Measurements from ENCODE around the gene C3orf18. TPM values are rescaled to one million over a fixed set of nuclear protein-coding genes. Genes with fewer than 3 reads are reported as not detected.
A peak's percentile ranks its signal among the peaks of the same experiment; 100 is the strongest.

C3orf18 gene
- total RNA-seq, 1 experiment from 2014 or later = 0.68 TPM

DNA sequence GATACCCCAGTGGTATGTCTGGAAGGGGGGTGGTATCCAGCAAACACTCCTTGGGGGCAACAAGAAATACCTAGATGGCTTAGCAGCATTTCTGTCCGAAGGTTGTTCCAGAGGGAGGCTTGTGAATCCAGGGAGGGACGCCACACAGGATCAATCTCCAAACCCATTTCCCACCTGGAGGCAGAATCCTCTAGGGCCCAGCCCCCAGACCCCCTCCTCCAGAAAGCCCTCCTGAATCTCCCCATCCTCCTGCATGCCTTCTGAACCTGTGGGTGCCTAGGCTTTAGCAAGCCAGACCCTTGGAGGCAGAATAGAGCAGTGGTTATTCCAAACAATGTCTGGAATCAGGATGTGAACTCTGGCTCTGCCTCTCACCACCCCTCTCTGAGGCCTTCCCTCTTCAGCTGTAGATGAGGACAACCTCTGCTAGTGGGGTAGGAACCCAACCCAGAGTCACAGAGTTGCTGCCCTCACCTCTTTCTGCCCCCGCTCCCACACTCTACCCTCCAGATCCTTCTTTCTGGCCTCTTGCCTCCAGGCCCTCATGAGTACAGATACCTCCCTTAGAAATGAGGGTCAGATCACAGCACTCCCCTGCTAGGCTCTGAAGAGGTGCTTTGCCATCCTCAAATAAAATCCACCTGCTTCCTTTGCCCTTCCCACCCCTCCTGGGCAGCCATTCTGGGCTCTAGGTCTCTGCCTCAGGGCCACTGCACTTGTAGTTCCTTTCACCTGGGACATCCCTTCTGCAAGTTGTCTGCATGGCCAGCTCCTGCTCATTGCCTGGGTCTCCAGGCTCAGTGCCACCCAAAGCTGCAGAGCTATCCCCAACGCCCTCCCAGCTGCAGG is 35.9 kb upstream of the C3orf18 start:
- no peak for DNase-seq (ENCODE audit: low spot score)

DNA sequence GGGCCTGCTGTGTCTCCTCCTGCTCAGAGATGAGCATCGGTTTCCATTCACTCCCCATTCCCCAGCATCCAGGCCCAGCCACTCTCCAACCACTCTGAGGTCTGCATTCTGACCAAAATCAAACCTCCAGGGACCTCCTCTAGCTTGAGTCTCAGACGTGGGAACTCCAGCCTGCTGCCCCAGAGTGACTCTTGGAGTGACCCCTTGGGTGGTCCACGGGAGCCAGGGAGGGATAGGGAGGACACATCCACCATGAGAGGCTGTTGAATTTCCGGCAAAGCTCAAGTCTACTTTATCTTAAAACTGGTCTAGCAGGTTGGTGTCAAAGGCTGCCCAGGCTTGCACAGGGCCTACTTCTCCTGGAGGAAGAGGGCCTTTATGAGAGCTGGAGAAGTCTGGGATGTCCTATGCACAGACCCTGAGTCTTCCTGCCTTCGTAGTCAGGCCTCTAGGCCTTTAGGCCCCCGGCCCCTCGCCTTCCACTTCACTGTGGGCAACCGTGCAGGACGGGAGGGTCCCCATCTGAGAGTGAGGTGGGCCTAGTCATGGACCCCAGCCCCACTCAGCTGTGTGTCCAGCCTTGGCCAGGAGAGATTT is 35.1 kb upstream of the C3orf18 start:
- no peak for DNase-seq (ENCODE audit: low spot score)

DNA sequence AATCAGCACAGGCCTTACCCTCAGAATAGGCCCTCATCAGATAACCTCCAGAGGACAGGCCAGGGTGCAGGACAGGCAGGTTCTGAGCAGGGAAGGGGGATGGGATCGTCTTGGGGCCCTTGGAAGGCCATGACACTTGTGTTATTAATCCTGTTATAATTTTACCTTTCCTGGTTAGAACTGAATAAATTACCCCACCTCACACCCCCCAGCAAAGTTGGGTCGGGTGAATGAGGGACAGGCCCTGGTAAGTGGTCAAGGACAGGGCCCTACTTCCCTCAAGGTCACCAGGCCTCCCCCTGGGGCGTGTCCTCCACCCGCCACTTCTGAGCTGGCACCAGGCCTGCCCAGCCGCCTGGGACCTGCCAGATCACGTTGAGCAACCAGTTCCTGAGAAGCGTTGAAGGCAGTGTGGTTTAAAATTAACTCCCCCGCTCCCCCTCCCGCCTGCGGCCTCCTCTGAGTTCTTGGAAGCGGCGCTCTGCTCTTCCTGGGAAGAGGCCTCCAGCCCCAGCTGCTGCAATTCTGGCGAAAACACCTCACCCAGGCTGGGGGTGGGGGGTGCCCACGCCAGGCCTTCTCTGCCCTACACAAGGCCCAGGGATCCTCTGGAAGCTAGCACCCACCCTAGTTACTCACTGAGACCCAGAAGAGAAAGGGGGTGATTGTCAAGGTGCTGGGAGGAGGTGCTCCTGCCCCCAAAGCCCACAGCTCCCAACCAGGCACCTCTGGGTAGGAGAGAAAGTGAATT is 33.5 kb upstream of the C3orf18 start:
- peak; percentile 93 for DNase-seq (ENCODE audit: low spot score)

DNA sequence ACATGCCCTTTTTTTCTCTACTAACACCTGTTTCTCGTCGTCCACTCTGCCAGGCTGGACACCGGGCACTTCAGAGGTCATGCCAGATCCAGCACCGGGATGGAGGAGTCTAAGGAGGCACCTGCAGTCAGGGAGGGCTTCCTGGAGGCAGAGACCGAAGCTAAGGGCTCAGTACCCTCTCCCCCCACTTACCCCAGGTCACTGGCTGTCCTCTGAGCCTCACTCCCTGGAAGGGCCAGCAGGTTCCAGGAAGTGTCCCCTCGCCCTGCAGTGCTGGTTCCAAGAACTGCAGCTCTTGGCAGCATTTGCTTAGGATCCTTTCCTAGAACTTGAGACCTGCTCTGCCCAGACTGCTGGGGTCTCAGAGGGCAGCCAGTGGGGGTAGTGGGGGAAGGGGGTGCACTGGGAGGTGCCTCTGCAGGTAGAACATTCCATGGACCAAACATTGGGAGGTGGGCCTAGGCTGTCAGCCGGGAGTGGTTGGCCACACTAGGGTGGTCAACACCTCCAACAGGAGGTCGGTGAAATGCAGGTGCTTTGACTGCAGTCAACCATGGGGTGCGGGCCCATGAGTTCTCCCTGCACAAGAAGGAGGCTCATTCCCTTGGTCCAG is 32.7 kb upstream of the C3orf18 start:
- no peak for DNase-seq (ENCODE audit: low spot score)

DNA sequence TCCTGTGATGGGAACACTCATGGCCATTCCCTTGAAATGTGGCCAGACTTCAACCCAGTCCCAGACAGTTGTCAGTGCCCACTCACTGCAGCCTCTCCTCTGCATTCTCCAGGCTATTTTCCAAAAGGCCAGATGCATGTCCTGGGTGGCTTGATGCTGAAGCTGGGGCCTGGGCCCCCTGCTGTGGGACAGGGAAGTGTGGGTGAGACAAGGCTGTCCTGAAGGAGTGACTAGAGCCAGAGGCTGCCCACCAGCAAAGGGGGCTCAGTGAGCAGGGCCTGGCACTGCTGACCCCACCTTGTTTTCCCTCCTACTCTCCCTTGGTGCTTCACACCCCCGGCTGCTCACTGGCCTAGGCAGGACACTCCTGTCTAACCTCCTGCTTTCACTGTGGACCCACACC is 32.2 kb upstream of the C3orf18 start:
- DNase-seq (ENCODE audit: low spot score) = no peak

DNA sequence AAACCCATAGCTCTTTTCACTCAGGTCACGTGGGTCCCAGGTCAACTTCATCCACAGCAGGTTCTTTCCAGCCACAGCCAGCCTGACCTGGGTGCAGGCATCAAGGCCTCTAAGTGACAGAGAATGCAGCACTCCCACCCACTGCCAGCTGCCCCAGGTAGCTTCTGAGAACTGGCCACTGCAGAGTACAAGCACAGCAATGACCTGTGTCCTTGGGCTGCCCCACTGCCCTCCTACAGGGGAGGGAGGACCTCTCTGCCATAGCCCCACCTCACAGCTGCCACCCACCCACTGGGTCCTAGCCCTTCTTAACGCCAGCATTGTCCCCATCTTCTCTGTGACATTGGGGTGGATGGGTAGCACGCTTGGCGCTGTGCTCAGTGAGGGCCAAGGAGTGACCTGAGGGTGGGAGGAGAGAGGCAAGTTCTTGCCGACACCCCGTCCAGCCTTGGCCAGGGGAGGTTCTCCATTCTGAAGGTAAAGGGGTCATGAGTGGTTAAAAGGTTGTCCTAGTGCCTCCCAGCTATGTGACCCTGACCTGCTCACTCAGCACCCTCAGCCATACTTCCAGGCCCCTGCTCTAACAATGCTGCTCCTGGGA is 31.7 kb upstream of the C3orf18 start:
- no peak for DNase-seq (ENCODE audit: low spot score)

DNA sequence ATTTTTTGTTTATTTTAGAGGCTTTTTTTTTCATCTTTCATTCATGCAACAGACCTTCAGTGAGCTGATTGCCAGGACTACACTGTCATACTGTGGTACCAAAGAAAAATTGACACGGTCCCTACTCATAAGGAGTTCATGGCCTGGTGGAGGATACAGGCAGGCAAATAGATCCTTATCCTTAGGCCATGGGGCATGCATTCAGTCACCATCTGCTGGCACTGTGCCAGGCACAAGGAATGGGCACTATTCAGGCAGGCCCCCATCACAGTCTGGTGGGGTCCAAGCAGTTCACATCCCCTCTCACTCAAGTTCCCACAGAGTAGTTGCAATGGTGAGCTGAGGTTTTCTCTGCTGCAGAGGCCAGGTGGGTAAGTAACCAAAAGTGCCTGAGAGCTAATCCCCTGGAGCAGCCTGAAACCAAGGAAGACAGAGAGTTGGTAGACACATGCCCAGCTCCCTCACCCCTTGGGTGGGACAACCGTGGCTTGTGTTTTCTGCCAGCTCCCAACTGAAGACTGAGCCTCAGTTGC is 26.8 kb upstream of the C3orf18 start:
- DNase-seq (ENCODE audit: low spot score) = no peak

DNA sequence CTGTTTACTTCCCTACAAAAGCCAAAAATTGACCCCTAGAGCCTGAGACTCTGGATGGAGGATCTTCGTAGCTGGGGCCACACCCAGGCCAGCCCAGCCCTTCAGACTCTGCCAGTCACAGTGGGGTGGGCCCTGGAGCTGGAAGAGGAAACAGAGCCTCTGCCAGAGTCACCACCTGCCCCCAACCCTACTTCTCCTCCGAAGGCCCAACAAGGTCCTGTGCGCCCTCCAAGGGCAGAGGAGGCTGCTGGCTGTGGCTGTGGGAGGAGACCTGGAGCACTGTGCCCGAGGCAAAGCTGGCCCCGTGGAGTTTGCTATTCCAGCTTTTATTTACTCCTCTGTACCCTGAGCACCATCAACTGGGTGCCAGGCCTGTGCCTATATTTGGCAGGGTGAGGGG is 25.0 kb upstream of the C3orf18 start:
- DNase-seq (ENCODE audit: low spot score) = no peak

DNA sequence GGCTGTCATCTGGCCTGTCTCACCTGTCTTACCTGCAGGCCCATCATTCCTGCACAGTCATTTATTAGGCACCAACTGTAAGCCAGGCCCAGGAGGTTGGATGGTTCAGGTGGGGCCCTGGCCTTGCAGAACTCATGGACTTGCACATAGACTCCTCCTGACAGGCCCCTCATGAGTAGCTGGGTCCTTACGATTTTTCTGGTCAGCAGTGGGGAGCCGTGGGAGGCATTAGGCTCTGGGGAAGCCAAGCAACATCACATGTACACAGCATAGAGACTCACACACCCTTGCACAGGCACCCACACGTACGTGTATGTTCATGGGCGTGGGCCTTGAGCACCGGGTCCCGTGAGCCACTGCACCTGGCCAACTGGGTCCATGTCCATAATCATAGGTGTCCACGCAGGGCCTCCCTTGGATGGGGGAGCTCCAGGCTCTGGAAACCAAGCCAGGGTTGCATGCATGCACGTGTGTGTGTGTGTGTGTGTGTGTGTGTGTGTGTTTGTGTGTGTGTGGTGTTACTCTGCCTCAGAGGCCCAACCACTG is 23.7 kb upstream of the C3orf18 start:
- DNase-seq (ENCODE audit: low spot score) = no peak

DNA sequence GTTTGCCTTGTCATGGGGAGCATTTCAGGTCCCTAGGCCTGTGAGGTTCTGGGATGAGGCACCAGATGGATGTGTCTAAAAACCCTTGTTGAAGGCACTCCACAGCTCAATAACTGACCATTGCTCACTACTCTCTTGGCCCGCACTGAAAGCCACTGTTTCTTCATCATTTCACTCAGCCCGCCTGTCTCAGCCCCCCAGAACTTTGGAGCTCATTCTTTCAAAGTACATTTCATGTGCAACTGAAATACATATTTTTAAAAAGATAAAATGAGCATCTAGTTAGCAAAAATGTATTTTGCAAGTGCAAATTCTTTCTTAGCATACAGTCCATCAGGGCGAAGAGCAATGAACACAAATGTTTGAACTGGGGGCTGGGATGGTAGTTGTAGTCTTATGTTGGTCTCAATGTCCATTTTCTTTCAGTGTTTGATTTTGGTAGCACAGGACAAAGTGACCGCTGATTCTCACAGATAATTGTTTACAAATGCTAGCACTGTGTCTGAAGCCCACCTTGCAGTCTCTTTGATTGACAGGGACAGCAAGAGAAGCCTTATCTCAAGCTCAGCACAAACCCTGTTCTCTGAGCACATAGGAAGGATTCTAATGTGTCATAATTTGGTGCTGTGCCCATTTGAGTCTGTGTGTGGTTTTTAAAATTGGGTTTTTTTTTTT is 21.3 kb upstream of the C3orf18 start:
- DNase-seq (ENCODE audit: low spot score) = no peak

DNA sequence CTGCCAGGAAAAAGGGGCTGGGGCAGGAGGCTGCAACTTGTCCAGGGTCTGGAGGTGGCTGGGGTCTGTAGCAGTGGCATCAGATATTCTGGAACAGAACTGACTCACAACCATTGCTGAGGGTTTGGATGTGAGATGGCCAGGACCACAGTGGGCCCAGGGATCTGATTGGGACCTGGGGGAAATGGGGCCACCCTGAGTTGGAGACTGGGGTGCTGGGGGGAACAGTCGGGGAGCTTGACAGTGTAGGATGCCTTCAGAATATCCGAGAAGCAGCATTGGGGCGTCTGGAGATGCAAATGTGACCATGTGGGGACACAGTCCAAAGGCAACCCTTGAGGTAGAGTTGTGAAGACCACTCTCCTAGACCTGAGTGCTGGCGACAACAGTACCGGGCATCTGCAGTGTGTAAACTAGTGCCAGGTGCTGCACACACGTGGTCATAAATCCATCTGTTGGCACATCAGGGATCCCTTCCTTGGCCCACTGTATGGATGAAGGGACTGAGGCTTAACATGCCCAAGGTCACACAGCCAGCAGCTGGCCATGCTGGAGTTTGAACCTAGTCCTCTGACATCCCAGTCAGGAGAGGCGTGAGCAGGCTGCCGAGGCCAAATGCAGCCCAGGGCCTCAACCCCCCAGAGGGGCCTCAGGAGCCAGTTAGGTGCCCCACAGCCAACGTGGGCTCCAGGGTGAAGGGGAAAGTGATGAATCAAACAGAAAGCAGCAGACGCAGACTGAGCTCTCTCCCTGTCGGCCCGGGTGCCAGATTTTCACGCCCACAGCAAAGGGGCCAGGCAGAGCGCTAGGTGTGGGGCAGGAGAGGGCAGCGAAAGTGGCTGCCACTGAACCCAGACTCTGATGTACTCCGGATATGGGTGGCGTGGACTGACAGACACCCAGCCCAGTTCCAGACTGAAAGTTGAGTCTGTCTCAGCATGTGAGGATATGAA is 20.5 kb upstream of the C3orf18 start:
- DNase-seq (ENCODE audit: low spot score) = no peak

DNA sequence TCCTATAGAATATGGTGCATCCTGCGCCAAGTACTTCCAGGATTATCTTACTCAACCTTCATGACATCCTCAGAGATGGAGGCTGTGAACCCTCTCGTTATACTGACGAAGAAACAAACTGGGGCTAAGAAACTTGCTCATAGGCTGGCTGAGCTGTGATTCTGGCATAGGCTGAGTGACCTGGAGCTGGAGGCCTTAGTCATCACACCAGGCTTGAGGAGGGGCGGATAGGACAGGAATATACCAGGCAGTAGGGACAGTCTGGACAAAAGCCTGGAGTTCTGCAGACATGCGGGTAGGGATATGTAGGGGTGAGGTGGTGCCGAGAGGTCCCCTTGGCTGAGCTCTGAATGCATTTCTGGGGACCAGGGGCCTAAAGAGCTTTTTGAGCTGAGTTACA is 19.8 kb upstream of the C3orf18 start:
- DNase-seq (ENCODE audit: low spot score) = no peak

DNA sequence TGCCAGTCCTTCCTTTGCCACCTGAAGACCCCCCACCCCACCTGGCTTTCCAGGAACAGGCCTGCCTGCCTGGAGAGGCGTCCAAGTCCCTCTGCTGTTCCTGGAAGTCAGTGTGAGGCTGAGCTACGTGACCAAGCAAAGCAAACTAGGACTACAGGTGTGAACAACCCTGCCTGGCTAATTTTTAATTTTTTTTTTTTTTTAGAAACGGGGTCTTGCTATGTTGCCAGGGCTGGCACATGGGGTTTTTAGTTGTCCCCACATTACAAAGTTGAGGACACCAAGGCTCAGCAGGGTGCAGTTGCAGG is 19.2 kb upstream of the C3orf18 start:
- no peak for DNase-seq (ENCODE audit: low spot score)

DNA sequence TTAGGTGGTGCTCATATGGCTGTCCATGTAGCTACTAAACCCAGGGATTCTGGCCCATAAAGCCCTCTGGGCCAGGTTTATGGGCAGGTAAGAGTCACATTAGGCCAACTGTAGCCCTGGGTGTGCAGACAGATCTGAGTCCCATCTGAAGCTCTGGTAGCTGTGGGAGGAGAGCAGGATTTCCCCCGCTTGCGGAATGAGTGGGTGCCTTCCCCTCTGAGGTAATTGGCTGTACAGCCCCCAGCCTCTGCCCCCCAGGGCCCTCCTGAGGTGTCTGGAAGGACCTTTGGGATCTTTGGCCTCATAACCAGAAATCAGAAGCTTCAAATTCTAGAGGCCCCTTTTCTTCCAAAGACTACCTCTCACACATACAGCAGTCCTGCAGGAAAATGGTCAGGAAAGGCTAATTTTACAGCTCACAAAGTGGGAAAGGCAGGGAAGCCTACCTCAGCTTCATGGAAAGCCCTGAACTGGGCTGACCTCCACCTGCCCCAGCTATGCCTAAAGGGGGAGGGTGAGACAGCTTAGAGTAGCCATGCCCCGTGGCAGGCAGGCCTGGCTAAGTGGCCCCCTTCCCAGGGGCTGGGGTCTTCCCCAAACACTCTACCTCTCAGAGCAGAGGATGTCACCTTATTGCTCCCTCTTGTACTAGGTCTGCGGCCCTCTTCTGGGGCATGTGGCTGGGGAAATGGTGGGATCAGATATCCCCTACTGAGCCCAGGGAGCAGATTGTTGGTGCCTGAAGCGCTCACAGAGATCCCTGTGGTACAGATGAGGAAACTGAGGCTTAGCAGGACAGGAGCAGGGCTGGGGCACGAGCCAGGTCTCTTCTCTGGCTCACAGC is 18.6 kb upstream of the C3orf18 start:
- DNase-seq (ENCODE audit: low spot score) = no peak

DNA sequence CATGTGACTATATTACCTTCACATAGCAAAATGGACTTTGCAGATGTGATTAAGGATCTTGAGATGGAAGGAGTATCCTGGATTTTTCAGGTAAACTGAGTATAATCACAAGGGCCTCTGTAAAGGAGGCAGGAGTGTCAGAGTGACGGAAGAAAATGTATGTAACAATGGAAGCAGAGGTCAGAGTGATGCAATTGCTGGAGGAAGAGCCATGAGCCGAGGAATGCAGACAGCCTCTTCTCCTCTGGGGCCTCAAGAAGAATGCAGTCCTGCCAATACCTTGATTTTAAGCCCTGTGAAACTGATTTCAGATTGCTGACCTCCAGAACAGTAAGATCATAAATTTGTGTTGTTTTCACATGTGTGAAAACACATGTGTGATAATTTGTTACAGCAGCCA is 16.8 kb upstream of the C3orf18 start:
- no peak for DNase-seq (ENCODE audit: low spot score)

DNA sequence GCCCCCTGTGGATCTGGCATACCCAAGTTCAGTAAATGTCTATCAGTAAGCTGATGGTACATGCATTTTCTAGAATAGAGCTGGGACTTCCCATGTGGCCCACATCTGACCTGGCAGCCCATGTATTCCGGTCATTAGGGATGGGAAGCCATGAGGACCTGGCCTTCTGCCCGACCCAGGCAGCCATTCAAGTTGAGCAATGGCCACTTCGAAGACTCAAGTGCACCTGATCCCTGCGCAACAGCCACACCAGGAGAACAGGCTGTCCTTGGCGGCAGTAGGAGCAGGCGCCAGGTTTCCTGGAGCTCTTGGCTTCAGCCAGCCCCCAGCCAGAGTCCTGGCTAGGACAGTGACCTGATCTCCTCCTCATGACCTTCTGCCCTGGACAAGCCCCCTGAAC is 16.4 kb upstream of the C3orf18 start:
- no peak for DNase-seq (ENCODE audit: low spot score)

DNA sequence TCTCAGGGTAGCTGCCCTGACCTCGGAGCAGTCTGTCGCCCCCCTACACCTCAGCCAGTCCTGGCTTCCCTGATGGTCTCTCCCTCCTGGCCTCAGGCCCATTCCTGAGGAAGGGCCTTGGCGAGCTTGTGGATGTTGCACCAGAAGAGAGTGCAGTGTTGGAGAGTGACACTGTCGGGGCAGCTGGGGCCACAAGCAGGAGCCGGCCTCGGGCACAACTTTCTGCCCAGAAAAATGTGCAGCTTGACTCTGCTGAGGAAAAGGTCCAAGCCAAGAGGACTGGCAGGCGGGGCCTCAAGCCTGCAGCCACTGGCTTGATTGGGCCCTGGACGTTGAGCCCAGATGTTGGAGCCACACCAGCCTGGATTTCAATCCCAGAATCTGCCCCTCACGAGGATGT is 14.5 kb upstream of the C3orf18 start:
- DNase-seq (ENCODE audit: low spot score) = no peak

DNA sequence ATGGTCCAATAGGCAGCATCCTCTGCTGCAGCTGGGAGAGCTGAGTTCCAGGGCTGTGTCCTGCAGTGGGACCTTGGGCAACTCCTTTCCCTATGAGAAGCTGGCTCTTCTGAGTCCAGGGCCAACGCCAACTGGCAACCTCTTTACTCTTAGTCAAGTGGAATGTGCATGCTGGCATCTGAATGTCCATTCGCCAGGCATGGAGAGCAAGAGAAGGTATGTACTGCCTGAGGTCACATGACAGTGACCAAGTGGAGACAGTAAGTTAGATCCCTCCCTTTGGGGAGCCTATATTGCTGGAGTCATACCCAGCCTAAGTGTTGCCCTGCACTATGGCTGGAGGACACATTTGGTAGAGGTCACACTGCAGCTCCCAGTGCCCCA is 13.9 kb upstream of the C3orf18 start:
- no peak for DNase-seq (ENCODE audit: low spot score)

Data from H4 (cell line).